ENCODE results near the gene DNAJC5G. TPM values are rescaled to one million over a fixed set of nuclear protein-coding genes. Genes with fewer than 3 reads are reported as not detected.

Gene DNAJC5G
- total and polyA plus RNA-seq, 9 of the 15 experiments (the other 6 are each of a cell fraction or from before 2014, with no cell fraction given): not detected

- TF ChIP-seq SMC3 (conservative IDR thresholded peaks at IDR 0.05; ENCODE audit: insufficient read depth, low read depth, low read length) (no peak), CREB3 (tag; conservative IDR thresholded peaks at IDR 0.05; ENCODE audit: low read depth) (no peak; the same call in 1 of the 2 replicates), CREBBP (IDR thresholded peaks at IDR 0.05; ENCODE audit: low read depth, low read length) (no peak), SAP30 (IDR thresholded peaks at IDR 0.05; ENCODE audit: borderline replicate concordance, insufficient read depth, low read depth, low read length, poor library complexity, severe bottlenecking) (peak; percentile 83), ILF3 (IDR thresholded peaks at IDR 0.05; ENCODE audit: borderline replicate concordance) (no peak), PRPF4 (IDR thresholded peaks at IDR 0.05; ENCODE audit: insufficient read depth, low read depth, low read length, poor library complexity, severe bottlenecking) (no peak), MTA1 (IDR thresholded peaks at IDR 0.05; ENCODE audit: borderline replicate concordance) (no peak), ZNF232 (CRISPR knock-in tag; IDR thresholded peaks at IDR 0.05) (no peak), BRD9 (IDR thresholded peaks at IDR 0.05; ENCODE audit: low read depth, partially characterized antibody) (no peak), DLX4 (CRISPR knock-in tag; IDR thresholded peaks at IDR 0.05) (no peak), SP2 (IDR thresholded peaks at IDR 0.05; ENCODE audit: extremely low read depth, low read depth, low read length, poor library complexity, severe bottlenecking) (peak; percentile 20), SNAPC5 (CRISPR knock-in tag; IDR thresholded peaks at IDR 0.05) (no peak), MXI1 (IDR thresholded peaks at IDR 0.05; ENCODE audit: low read depth, low read length) (peak; percentile 71), FOXP1 (CRISPR knock-in tag; IDR thresholded peaks at IDR 0.05) (peak; percentile 64; the same call in 1 of the 2 replicates), JUNB (CRISPR knock-in tag; conservative IDR thresholded peaks at IDR 0.05) (no peak), SMAD1 (IDR thresholded peaks at IDR 0.05; ENCODE audit: low read depth, low read length, partially characterized antibody) (peak; percentile 81), RAD21 (CRISPR knock-in tag; conservative IDR thresholded peaks at IDR 0.05 in 1 of 2, IDR thresholded peaks at IDR 0.05 in 1 of 2) (no peak; a peak in 1 of 4 replicates), NR2F6 (CRISPR knock-in tag; IDR thresholded peaks at IDR 0.05) (peak; percentile 10; the same call in 1 of the 2 replicates), SAFB (IDR thresholded peaks at IDR 0.05; ENCODE audit: borderline replicate concordance, low read depth, low read length) (no peak), NR2C1 (IDR thresholded peaks at IDR 0.05) (no peak), NR2C1 (tag; IDR thresholded peaks at IDR 0.05) (no peak), KAT8 (IDR thresholded peaks at IDR 0.05; ENCODE audit: low read depth) (no peak), TBL1XR1 (IDR thresholded peaks at IDR 0.05; ENCODE audit: low read length in 2 of 2) (peak in 1 of 2 experiments; percentile 24; a peak in 1 of 4 replicates), TAF7 (tag; IDR thresholded peaks at IDR 0.05) (peak; percentile 47; the same call in 1 of the 2 replicates), IRF2 (CRISPR knock-in tag; IDR thresholded peaks at IDR 0.05) (no peak), ZNF146 (CRISPR knock-in tag; IDR thresholded peaks at IDR 0.05; ENCODE audit: unreplicated experiment) (no peak)
Observed at GRCh38 chr2:27322766-27323595, 47.7 kb downstream of the DNAJC5G start, which contains the start of gene MPV17 (continued).

Measured in K562 (cell line).